ENCODE measurements around the gene TMEM245. TPM values are rescaled to one million over a fixed set of nuclear protein-coding genes. Genes with fewer than 3 reads are reported as not detected.

Gene TMEM245
- total and polyA plus RNA-seq, 2 donors (not counting 3 experiments of a cell fraction or from before 2014, with no cell fraction given), result 44.2 to 48.0 TPM

DNA sequence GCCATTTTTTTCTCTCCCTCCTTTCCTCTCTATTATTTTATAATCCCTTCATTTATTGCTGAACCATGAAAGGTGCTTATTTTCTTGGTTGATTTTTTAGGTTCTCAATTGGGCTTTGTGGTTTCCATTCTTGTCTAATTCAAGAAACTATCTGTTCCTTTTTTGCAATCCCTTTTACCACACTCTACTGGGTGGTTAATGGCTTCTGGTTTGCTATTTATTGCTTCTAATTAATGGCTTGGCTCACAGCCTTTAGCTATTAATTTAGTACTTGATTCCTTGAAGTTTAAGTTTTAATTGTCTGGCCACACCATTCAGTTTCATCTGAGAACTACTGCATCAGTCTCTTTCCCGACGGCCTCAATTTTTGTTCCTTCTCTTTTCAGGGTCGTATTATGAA, 41.7 kb upstream of the TMEM245 start:
- no TSS peak for BruUV-seq (replicated peaks)
- no peak overlapping the region for H3K4me2 ChIP-seq (ENCODE audit: insufficient read depth, low read length)
- no peak overlapping the region for H3K27ac ChIP-seq (ENCODE audit: insufficient read depth, low read depth, low read length)
- H4K20me1 ChIP-seq (replicated peaks; ENCODE audit: control insufficient read depth, extremely low read depth, insufficient read depth, low read length), result no peaks in the 10 kb centered on the region
- no peaks in the 10 kb centered on the region for H3K4me1 ChIP-seq (ENCODE audit: control insufficient read depth, extremely low read depth, insufficient read depth, low read length)
- peaks cover 19% of the 10 kb centered on the region in 2 experiments for H3K27me3 ChIP-seq (ENCODE audit: control insufficient read depth in 2 of 2, insufficient read depth in 2 of 2, low read length in 2 of 2)
- H3K9ac ChIP-seq (replicated peaks; ENCODE audit: extremely low read depth, insufficient read depth, low read length), result no peak overlapping the region
- no peaks in the 10 kb centered on the region for H3K9me1 ChIP-seq (replicated peaks; ENCODE audit: control insufficient read depth, extremely low read depth, insufficient read depth, low read length)
- no peaks in the 10 kb centered on the region for H3K79me2 ChIP-seq (ENCODE audit: control insufficient read depth, insufficient read depth, low read length)
- H3K9me3 ChIP-seq (replicated peaks; ENCODE audit: control insufficient read depth, insufficient read depth, low read length), result no peaks in the 10 kb centered on the region
- TF ChIP-seq POLR2A (IDR thresholded peaks at IDR 0.05; ENCODE audit: low read depth, low read length) (no peak), FOS (IDR thresholded peaks at IDR 0.05; ENCODE audit: borderline replicate concordance, insufficient read depth, low read length) (no peak), EZH2 (IDR thresholded peaks at IDR 0.05; ENCODE audit: borderline replicate concordance, low read depth, low read length, severe bottlenecking) (no peak), MYC (IDR thresholded peaks at IDR 0.05; ENCODE audit: low read depth, low read length) (no peak), JUN (IDR thresholded peaks at IDR 0.05; ENCODE audit: borderline replicate concordance, insufficient read depth, insufficient read length, low read depth) (no peak), POLR2AphosphoS5 (IDR thresholded peaks at IDR 0.05; ENCODE audit: insufficient read depth, low read depth, low read length) (no peak), GATA2 (IDR thresholded peaks at IDR 0.05; ENCODE audit: insufficient read depth, insufficient read length, low read depth, low read length) (no peak)
- TF ChIP-seq, protein P1, sequence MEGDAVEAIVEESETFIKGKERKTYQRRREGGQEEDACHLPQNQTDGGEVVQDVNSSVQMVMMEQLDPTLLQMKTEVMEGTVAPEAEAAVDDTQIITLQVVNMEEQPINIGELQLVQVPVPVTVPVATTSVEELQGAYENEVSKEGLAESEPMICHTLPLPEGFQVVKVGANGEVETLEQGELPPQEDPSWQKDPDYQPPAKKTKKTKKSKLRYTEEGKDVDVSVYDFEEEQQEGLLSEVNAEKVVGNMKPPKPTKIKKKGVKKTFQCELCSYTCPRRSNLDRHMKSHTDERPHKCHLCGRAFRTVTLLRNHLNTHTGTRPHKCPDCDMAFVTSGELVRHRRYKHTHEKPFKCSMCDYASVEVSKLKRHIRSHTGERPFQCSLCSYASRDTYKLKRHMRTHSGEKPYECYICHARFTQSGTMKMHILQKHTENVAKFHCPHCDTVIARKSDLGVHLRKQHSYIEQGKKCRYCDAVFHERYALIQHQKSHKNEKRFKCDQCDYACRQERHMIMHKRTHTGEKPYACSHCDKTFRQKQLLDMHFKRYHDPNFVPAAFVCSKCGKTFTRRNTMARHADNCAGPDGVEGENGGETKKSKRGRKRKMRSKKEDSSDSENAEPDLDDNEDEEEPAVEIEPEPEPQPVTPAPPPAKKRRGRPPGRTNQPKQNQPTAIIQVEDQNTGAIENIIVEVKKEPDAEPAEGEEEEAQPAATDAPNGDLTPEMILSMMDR (IDR thresholded peaks at IDR 0.05; ENCODE audit: extremely low read depth in 1 of 2, insufficient read depth in 1 of 2, low read depth in 1 of 2, low read length in 2 of 2), result no peak
- TF ChIP-seq, protein P2, sequence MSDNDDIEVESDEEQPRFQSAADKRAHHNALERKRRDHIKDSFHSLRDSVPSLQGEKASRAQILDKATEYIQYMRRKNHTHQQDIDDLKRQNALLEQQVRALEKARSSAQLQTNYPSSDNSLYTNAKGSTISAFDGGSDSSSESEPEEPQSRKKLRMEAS (IDR thresholded peaks at IDR 0.05; ENCODE audit: insufficient read depth, insufficient read length), result no peak
- DNase-seq (ENCODE audit: low read depth, low spot score) (no peak), FAIRE-seq (no peak)
- H2AFZ ChIP-seq (ENCODE audit: low read depth, low read length), result no peak overlapping the region
- no peak overlapping the region for H3K4me3 ChIP-seq (replicated peaks in 1 of 3; ENCODE audit: insufficient read depth in 1 of 3, low read depth in 1 of 3, low read length in 3 of 3)
- intact Hi-C loops (cut with micrococcal nuclease) (no loop called here), dilution Hi-C loops (cut with MboI; ENCODE audit: extremely low pct_ligation_motif_present, low sequenced_read_pairs) (no loop called here)
- no peaks in the 10 kb centered on the region for H3K36me3 ChIP-seq (ENCODE audit: control insufficient read depth in 2 of 2, extremely low read depth in 1 of 2, insufficient read depth in 2 of 2, low read length in 2 of 2)
- ChIA-PET POLR2A (no interaction called here), CTCF (no interaction called here)
